HG02610 (cell line): Measurements from ENCODE around the gene OR2J3.
"Not testable (repeated sequence)": the region's sequence is repeated elsewhere in the genome, so short reads cannot be mapped to it uniquely, and the experiment has no call there.

Source experiments
- ATAC-seq: cut with Tn5 transposase; IDR thresholded peaks from one replicate; pipeline ENCODE4 v1.9.1; 2021; ENCODE audit warnings: mild to moderate bottlenecking, moderate library complexity; ENCODE audit not compliant: unreplicated experiment

Gene OR2J3

DNA sequence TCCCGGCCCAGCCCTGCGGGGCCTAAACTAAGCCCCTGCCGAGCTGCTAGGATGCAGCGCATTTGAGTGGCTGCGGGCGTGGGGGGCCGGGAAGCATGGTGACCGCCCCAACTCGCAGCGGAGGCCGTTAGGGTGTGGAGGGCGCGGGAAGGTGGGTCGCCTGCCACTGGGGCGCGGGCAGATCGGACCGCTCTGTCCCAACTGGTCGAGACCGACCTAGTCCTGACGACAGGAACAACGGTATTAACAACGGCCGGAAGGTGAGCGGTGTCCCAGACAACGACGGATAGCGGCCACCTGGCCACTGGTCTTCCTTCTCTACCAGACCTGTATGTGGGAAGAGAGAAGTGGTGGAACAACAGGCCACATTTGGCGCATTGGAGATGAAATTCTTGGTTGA is 52.1 kb downstream of the OR2J3 start:
- ATAC-seq, result not testable (repeated sequence)
